Stimulated activated effector memory CD8-positive, alpha-beta T cell treated with anti-CD3 and anti-CD28 coated beads, Interleukin-12 subunit alpha, Interleukin-12 subunit beta, amount 100 ng/mL, for 72 hours (primary cell): ENCODE data around the gene FOXA2.

Experiments
- ATAC-seq: fragments of 150-1000 bp; cut with Tn5 transposase; 2 replicates; pipeline ENCODE4 v1.10.0; 2021
- DNase-seq, 2 donors: peaks; one replicate each; pipeline ENCODE4 v3.0.0; 2021 to 2022; ENCODE audit warnings: low spot score in 2 of 2
- H3K27ac Mint-ChIP-seq: one replicate; pipeline ENCODE4 v1.8.0; 2022; ENCODE audit warnings: mild to moderate bottlenecking, mixed read lengths
- H3K36me3 Mint-ChIP-seq: one replicate; pipeline ENCODE4 v1.8.0; 2022; ENCODE audit warnings: mild to moderate bottlenecking, mixed read lengths
- H3K4me1 Mint-ChIP-seq: one replicate; pipeline ENCODE4 v1.8.0; 2022; ENCODE audit warnings: mixed read lengths
- H3K4me3 Mint-ChIP-seq: one replicate; pipeline ENCODE4 v1.8.0; 2022; ENCODE audit warnings: mild to moderate bottlenecking, mixed read lengths
- H3K9me3 Mint-ChIP-seq: one replicate; pipeline ENCODE4 v1.8.0; 2022; ENCODE audit warnings: mixed read lengths

Gene FOXA2

GRCh38 chr20:22577515-22578220, 6.7 kb downstream of the FOXA2 start:
- no peaks in the 10 kb centered on the region for H3K4me1 Mint-ChIP-seq
- DNase-seq = no peak
- no peak overlapping the region for H3K4me3 Mint-ChIP-seq
- H3K27ac Mint-ChIP-seq = no peak overlapping the region
- peaks cover 8% of the 10 kb centered on the region for H3K9me3 Mint-ChIP-seq
- H3K36me3 Mint-ChIP-seq = no peaks in the 10 kb centered on the region
- no peak for ATAC-seq

DNA sequence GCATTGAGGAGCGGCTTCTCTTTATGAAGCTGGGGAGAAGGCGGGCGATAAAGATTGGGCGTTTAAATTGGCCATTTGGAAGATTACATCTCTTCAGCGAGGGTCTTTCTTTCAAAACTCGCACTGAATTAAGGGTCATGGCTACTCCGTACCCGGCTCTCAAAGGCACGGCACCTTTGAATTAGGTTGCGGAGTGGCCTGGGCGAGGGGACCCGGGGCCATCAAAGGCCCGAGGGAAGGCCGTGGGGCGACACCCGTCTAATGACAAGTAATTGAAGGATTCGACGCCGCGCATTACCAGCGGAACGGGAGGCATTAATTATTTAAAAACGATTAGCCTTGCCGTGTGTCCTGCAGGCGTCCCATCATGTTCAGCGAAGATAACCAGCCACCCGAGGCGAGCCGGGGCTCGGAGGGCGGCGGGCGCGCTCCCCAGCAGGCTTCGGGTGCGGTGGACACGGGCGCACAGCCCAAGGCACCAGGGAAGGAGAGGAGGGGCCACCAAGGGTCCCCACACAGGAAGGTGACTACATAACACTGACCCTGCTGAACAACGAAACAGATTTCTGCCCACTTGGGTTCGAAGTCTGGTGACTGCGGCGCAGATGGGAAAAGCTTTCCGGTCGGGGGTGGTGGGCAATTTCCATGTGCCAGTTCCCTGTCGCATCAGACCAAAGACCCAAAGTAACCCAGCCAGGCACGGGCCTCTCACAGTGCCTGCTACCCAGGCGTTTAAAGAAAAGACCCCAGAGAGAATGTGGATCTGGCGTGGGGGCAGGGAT, 7.4 kb downstream of the FOXA2 start:
- DNase-seq = no peak
- no peak overlapping the region for H3K27ac Mint-ChIP-seq
- no peak for ATAC-seq
- peaks cover 8% of the 10 kb centered on the region for H3K9me3 Mint-ChIP-seq
- no peaks in the 10 kb centered on the region for H3K4me1 Mint-ChIP-seq
- H3K36me3 Mint-ChIP-seq = no peaks in the 10 kb centered on the region
- no peak overlapping the region for H3K4me3 Mint-ChIP-seq

DNA sequence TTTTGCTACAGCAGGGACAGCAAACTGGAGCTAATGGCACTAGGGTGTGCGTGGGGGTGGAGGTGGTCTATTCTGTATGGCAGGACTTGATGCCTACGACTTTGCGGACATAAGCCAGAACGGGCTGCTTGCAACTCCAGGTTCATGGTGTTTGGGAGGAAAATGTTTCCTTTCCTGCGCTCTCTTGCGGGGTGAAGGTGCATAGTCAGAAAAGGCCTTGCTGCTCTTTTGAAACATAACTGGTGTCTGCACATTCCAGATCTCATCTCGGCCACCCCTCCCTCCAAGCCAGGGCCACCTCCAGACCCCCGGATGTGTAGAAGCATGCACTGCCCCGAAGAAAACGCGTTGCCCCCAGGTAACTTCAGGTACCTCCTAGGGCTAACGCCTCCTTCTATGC, 8.1 kb downstream of the FOXA2 start:
- Mint-ChIP-seq H3K36me3 (no peaks in the 10 kb centered on the region), H3K27ac (no peak overlapping the region), H3K9me3 (peaks cover 8% of the 10 kb centered on the region), H3K4me1 (no peaks in the 10 kb centered on the region), H3K4me3 (no peak overlapping the region)
- DNase-seq = no peak
- ATAC-seq = no peak

GRCh38 chr20:22575737-22576136, 8.6 kb downstream of the FOXA2 start:
- no peak overlapping the region for H3K4me3 Mint-ChIP-seq
- no peak overlapping the region for H3K27ac Mint-ChIP-seq
- no peaks in the 10 kb centered on the region for H3K4me1 Mint-ChIP-seq
- H3K9me3 Mint-ChIP-seq = peaks cover 8% of the 10 kb centered on the region
- H3K36me3 Mint-ChIP-seq = no peaks in the 10 kb centered on the region
- no peak for ATAC-seq
- no peak for DNase-seq

DNA sequence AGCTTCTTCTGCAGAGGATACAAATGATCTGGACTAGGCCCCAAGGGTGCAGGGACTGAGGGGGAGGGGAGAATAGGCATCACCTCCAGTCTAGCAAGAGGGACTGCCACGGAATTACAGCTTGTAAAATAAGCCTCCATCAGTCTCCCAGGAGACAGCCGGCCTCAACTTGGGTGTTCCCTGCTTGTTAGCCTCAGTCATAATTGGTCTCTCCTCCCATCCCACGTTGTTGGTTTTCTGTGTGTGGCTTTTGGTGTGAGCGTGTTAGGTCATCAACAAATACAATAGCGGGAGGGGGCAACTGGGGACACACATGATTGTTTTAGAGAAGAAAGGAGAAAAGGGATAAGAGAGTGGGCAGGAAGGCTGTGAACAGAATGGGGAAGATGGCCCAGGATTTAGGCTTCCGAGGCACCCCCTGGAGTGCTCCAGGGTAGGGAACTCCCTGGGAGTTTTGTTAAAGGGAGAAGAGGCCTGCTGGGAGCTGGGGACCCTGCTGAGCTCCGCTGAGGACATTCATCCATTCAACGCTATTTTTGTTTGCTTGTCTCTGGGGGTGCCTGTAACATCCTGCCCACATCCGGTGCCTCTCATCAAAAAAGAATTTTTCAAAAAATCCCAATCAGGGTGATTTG, 9.2 kb downstream of the FOXA2 start:
- no peak overlapping the region for H3K27ac Mint-ChIP-seq
- no peaks in the 10 kb centered on the region for H3K36me3 Mint-ChIP-seq
- DNase-seq = no peak
- H3K4me1 Mint-ChIP-seq = no peaks in the 10 kb centered on the region
- no peak overlapping the region for H3K4me3 Mint-ChIP-seq
- peaks cover 8% of the 10 kb centered on the region for H3K9me3 Mint-ChIP-seq
- ATAC-seq = no peak

DNA sequence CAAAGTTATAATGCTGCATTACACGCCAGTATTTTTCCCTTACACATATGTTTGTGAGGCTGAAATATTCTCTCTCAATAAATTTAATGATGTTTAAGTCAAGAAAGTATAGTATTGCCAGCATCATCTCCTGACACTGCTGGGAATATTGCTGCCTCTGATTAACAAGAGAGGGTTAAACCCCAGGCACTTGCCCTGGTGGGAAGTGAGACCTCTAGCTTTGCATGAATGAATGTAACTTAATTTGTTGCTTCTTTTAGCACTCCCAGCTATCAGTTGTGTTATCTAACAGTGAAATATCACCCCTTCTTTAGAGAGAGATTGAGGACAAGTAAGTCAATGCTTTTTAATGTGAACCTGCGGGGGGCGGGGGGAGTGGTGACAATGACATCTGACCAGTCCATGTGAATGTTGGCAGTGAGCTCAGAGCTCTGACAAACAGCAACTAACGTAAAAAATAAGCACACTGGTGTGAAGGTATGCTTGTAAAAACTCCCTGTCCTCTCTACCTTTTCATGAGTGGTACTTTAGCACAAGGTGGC, 9.8 kb downstream of the FOXA2 start:
- H3K27ac Mint-ChIP-seq = no peak overlapping the region
- no peak for ATAC-seq
- no peak for DNase-seq
- peaks cover 8% of the 10 kb centered on the region for H3K9me3 Mint-ChIP-seq
- no peaks in the 10 kb centered on the region for H3K4me1 Mint-ChIP-seq
- no peak overlapping the region for H3K4me3 Mint-ChIP-seq
- no peaks in the 10 kb centered on the region for H3K36me3 Mint-ChIP-seq

DNA sequence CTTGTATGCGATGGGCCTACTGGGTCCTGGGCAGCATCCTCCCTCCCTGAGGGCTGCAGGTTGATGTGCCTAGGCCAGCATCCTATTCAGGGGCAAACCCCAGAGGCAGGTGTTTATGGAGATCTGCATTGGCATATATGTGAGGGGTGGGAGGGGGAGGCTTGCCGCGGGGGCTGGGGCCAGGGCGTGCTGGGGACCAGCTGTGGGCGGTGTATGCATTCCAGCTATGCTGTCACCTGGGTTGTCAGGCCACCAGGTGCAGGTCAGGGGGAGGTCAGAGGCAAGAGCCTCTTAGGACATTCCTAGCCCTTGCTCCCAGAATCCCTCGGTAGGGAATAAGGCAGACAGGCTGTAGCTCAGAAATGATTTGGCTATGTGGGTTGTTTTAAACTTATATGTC, 11.9 kb downstream of the FOXA2 start:
- DNase-seq (no peak), ATAC-seq (no peak)
- Mint-ChIP-seq H3K9me3 (peaks cover 2% of the 10 kb centered on the region), H3K27ac (no peak overlapping the region), H3K36me3 (no peaks in the 10 kb centered on the region), H3K4me1 (no peaks in the 10 kb centered on the region), H3K4me3 (no peak overlapping the region)

- H3K36me3 Mint-ChIP-seq = no peaks in the 10 kb centered on the region
- H3K27ac Mint-ChIP-seq = no peak overlapping the region
- no peaks in the 10 kb centered on the region for H3K4me1 Mint-ChIP-seq
- peaks cover 2% of the 10 kb centered on the region for H3K9me3 Mint-ChIP-seq
- DNase-seq (no peak), ATAC-seq (no peak)
- H3K4me3 Mint-ChIP-seq = no peak overlapping the region
These were observed 12.3 kb downstream of the FOXA2 start for GRCh38 chr20:22572023-22572422.

- ATAC-seq = no peak
- DNase-seq = no peak
- Mint-ChIP-seq H3K36me3 (no peaks in the 10 kb centered on the region), H3K9me3 (no peaks in the 10 kb centered on the region), H3K27ac (no peak overlapping the region), H3K4me3 (no peak overlapping the region), H3K4me1 (no peaks in the 10 kb centered on the region)
These were observed 15.0 kb downstream of the FOXA2 start for GRCh38 chr20:22569353-22569752.

DNA sequence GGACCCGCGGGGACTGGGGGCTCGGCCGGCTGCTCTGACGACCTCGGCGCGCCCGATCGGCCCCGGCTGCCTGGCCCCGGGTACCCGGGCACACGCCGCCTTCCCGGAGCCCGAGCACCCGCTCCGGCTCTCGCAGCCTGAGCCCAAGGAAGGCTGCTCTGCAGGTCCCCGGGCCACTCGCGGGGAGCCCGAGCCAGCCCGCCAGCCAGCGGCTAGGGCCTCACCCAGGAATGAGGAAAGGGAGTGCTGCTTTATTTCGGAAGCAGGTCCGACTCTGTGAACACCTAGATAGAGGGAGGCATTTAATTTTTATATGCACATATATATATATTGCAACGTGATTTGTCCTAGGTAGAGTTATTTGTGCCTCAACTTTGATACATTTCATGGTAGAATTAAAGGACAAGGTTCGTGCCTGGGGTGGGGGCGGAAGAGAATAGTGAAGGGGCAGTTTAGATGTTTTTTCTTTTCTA, 15.5 kb downstream of the FOXA2 start:
- no peak for DNase-seq
- H3K27ac Mint-ChIP-seq = no peak overlapping the region
- no peaks in the 10 kb centered on the region for H3K9me3 Mint-ChIP-seq
- H3K36me3 Mint-ChIP-seq = no peaks in the 10 kb centered on the region
- no peak for ATAC-seq
- H3K4me3 Mint-ChIP-seq = no peak overlapping the region
- no peaks in the 10 kb centered on the region for H3K4me1 Mint-ChIP-seq

GRCh38 chr20:22567944-22568871, 16.2 kb downstream of the FOXA2 start:
- H3K27ac Mint-ChIP-seq = no peak overlapping the region
- no peaks in the 10 kb centered on the region for H3K4me1 Mint-ChIP-seq
- no peak overlapping the region for H3K4me3 Mint-ChIP-seq
- DNase-seq (no peak), ATAC-seq (no peak)
- no peaks in the 10 kb centered on the region for H3K36me3 Mint-ChIP-seq
- no peaks in the 10 kb centered on the region for H3K9me3 Mint-ChIP-seq

DNA sequence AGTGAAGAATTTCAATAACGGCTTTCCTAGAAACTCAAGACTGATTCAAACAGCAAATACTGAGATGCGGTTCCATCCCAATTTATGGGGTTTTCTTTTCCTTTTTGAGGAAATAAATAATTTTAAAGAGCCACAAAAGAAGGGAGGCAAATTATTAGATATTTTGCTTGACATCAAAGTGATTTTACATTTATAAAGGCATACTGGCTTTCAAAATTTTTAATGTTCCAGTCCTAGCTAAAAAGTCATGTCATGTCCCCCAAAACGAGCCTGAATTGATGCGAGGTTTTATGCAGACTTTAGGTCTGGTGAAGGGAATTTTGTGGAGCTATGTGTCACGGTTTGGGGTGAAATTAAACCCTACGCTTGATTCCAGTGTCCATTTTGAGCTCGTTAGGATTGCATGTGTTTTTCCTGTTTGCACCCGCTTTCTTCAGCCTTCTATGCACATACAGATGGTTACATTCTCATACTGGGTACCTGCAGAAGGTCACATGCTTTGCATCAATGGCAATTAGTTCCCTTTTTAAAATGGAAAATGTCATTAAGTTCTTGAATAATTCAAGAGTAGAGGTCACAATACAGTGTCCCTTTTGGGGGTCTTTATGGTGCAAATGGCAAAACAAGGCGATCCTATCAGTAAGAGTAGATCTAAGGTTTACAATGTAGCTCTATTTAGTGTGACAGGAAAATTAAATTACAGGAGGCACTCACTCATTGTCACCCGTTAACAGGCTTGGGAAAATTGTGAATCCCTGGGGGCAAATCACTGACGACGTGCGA, 17.3 kb downstream of the FOXA2 start:
- ATAC-seq = no peak
- H3K4me3 Mint-ChIP-seq = no peak overlapping the region
- H3K27ac Mint-ChIP-seq = no peak overlapping the region

DNA sequence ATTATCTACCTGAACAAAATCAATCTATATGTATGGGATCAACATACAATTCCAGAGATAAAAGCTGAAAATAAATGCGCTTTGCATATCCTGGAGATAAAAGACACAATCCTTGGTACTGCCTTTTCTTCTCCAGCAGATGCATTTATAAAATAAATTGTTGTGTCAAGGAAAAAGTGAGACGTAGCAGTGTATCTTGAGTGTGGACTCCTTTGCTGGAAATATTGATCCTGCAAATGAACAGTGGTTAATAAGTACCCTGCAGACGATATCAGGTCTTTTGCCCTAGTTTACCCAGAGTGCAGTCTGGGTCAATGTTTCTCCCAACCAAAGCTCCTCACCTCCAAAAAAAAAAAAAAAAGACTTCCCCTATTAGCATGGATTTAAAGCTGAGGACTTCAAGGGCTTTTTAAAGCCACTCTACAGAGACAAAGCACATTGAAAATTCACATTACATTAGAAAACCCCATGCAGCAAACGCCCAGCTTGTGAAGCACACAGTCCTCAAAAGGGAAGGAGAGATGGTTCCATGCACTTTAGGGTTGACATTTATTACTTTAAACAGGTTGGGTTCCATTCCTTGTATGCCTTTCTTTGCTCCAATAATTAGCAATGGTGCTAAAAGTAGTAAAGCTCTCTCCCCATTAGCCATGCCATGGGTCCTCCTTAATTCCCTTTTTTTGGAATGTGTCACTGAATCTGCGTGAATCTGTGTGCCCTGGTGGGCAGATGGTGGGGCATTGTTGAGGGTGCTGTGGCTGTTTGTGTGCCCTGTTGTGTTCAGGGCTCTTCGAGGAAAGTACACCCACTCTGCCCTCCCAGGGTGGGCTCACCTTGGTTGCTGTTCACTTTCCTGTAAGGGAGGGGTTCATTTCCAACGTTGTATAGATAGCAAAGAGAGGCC, 21.1 kb downstream of the FOXA2 start:
- no peak overlapping the region for H3K27ac Mint-ChIP-seq
- no peak for DNase-seq
- no peaks in the 10 kb centered on the region for H3K4me1 Mint-ChIP-seq
- H3K36me3 Mint-ChIP-seq = no peaks in the 10 kb centered on the region
- H3K4me3 Mint-ChIP-seq = no peak overlapping the region
- H3K9me3 Mint-ChIP-seq = peaks cover 6% of the 10 kb centered on the region
- ATAC-seq = no peak

More for the DNA sequence above, 17.3 kb downstream of the FOXA2 start:
- Mint-ChIP-seq H3K4me1 (no peaks in the 10 kb centered on the region), H3K36me3 (no peaks in the 10 kb centered on the region), H3K9me3 (peaks cover 3% of the 10 kb centered on the region)
- no peak for DNase-seq
